Upper lobe of right lung (tissue), 1 donor: ENCODE data around the gene HACD4. TPM values are rescaled to one million over a fixed set of nuclear protein-coding genes. Genes with fewer than 3 reads are reported as not detected.

ENCODE experiments used
- ATAC-seq: fragments of 200-7000 bp; cut with Tn5 transposase; one replicate; pipeline ENCODE4 v1.9.1; 2020; ENCODE audit warnings: mild to moderate bottlenecking, moderate library complexity
- DNase-seq: peaks from one replicate; pipeline ENCODE4 v3.0.0-alpha.2; 2020
- H3K27ac ChIP-seq: fragments of 200-600 bp; one replicate; pipeline ENCODE4 v1.8.0; 2022
- H3K27me3 ChIP-seq: fragments of 200-600 bp; one replicate; pipeline ENCODE4 v1.8.0; 2022; ENCODE audit warnings: mild to moderate bottlenecking
- H3K36me3 ChIP-seq: fragments of 200-600 bp; one replicate; pipeline ENCODE4 v1.8.0; 2022
- H3K4me1 ChIP-seq: fragments of 200-600 bp; one replicate; pipeline ENCODE4 v1.8.0; 2022
- H3K4me3 ChIP-seq: fragments of 200-600 bp; one replicate; pipeline ENCODE4 v1.8.0; 2022; ENCODE audit warnings: mild to moderate bottlenecking
- H3K9me3 ChIP-seq: fragments of 200-600 bp; one replicate; pipeline ENCODE4 v1.8.0; 2022
- intact Hi-C: fragments of 100-400 bp; cut with DNase I; formaldehyde crosslinking; loops from one replicate; pipeline ENCODE4 v1.11.0; 2022
- total RNA-seq: library from RNA; stranded (reverse); fragmentation: NEBNext Ultra II Directional; extraction: Animal tissue kit (Norgen Biotek cat#: 25700); gene quantifications from one replicate; pipeline ENCODE4 v1.2.1, GENCODE V29; 2021
- TF ChIP-seq, protein P1 (sequence below): fragments of 200-600 bp; IDR thresholded peaks from one replicate; pipeline ENCODE4 v1.8.0; 2022; ENCODE audit warnings: antibody characterized with exemption
- donor health status: DM: no; HTN: yes; CAD: no; lungs with severe emphysema.

Gene HACD4
- total RNA-seq, 1 donor from 2014 or later = 10.6 TPM

DNA sequence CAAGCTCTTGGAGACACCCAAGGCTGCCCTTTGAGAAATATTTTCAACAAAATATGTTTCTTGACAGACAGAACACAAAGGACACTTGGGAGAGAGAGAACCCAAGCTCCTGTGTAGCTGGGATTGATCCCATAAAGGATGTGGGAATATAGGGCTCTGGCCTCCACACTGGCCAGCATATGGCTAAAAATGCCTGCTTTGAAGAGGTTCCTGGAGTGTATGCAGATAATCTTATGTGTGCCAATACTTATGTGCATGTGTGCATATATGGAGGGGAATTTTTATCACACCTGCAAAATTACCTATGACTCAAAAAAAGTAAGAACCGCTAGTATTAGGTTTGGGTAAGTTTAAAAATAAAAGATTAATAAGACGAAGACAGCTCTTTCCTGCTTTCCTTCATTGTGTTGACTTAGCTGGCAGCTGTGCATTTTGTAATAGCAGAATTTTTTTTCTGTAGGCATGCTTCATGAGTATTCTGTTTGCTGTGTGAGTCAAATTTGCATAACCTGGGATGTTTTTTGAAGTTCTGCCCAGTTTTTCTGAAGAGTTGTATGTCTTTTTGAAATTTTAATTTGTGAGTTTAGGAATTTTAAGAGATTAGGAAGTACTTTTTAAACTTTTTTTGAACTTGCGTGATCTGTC lies 42.6 kb downstream of the HACD4 start:
- TF ChIP-seq, protein P1, sequence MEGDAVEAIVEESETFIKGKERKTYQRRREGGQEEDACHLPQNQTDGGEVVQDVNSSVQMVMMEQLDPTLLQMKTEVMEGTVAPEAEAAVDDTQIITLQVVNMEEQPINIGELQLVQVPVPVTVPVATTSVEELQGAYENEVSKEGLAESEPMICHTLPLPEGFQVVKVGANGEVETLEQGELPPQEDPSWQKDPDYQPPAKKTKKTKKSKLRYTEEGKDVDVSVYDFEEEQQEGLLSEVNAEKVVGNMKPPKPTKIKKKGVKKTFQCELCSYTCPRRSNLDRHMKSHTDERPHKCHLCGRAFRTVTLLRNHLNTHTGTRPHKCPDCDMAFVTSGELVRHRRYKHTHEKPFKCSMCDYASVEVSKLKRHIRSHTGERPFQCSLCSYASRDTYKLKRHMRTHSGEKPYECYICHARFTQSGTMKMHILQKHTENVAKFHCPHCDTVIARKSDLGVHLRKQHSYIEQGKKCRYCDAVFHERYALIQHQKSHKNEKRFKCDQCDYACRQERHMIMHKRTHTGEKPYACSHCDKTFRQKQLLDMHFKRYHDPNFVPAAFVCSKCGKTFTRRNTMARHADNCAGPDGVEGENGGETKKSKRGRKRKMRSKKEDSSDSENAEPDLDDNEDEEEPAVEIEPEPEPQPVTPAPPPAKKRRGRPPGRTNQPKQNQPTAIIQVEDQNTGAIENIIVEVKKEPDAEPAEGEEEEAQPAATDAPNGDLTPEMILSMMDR = no peak
- Histone ChIP-seq H3K27me3 (no peaks in the 10 kb centered on the region), H3K9me3 (no peaks in the 10 kb centered on the region), H3K36me3 (peaks cover 10% of the 10 kb centered on the region), H3K27ac (no peak overlapping the region), H3K4me1 (peaks cover 21% of the 10 kb centered on the region), H3K4me3 (no peak overlapping the region)
- no peak for DNase-seq
- intact Hi-C loops = no loop called here
- no peak for ATAC-seq

DNA sequence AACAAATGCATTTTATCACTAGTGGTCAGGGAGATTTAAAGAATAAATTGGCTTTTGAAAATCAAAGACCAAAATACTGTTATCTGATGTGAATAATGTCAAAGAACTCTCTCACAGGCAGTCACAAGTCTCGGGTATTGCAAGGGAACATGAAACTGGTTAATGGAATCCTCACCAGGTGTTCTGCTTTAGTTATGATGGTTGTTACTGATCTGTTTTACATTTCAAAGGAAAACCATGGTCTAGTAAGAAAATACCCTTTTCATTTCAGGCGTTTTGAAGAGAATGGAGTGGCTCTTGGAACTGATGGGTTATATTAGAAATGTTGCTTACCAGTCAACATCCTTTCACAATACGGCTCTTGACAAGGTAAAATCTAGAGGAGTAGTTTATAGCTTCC lies 43.4 kb downstream of the HACD4 start:
- Histone ChIP-seq H3K4me1 (peaks cover 21% of the 10 kb centered on the region), H3K36me3 (peaks cover 10% of the 10 kb centered on the region), H3K4me3 (no peak overlapping the region), H3K27me3 (no peaks in the 10 kb centered on the region), H3K27ac (no peak overlapping the region), H3K9me3 (no peaks in the 10 kb centered on the region)
- TF ChIP-seq, protein P1 = no peak
- intact Hi-C loops = no loop called here
- ATAC-seq (no peak), DNase-seq (no peak)

DNA sequence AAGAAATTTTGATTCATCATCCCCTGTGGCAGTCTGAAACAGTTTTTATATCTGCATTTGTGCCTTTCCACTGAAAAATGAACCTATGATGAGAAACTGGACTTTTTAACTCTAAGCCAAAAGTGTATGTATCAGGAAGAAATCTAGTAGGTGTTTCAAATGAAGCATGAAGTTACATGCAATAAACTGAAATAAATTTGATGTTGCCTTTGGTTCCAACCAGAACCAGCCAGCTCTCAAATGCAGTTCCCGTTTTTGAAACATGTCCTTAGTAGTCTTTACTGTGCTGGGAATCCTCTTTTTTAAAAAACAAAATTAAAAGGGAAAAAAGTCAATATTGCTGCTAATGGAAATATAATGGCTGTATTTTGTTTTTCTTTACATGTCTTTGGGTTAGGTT lies 43.9 kb downstream of the HACD4 start:
- TF ChIP-seq, protein P1 = no peak
- no peak overlapping the region for H3K27ac ChIP-seq
- H3K4me1 ChIP-seq = peaks cover 21% of the 10 kb centered on the region
- no peaks in the 10 kb centered on the region for H3K27me3 ChIP-seq
- peaks cover 10% of the 10 kb centered on the region for H3K36me3 ChIP-seq
- no peak overlapping the region for H3K4me3 ChIP-seq
- intact Hi-C loops = no loop called here
- H3K9me3 ChIP-seq = no peaks in the 10 kb centered on the region
- ATAC-seq (no peak), DNase-seq (no peak)

DNA sequence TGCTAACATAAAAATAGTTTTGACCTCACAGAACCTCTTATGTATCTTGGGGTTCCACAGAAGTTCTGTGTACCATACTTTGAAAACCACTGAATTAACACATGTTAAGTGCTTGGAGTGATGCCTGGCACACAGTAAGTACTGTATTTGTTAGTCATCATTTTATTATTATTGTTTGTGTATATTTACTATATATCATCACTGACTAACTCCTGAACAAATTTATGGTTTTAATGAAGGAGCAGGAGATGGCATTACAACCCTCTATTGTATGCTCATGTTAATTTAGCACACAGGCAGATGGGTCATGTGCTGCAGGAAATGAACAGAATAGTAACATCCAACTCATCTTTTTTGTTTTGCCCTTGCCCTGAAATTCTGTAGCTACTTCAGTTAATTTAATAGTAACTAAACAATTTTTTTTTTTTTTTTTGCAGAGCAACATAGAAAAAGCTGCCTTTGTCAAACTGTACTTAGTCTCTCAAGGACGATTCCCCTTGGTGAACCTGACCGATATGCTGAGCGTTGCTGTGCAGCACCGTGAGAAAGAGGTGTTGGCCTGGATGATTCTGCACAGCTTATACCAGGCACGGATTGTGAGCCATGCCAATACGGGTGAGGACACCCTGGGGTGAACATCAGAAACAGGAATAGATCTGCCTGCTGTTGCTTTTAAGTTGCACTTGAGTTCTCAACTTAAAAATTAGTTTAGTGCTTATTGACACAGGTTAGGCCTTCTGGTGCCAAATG lies 45.4 kb downstream of the HACD4 start:
- Histone ChIP-seq H3K4me3 (no peak overlapping the region), H3K9me3 (no peaks in the 10 kb centered on the region), H3K4me1 (peaks cover 32% of the 10 kb centered on the region), H3K27ac (no peak overlapping the region), H3K27me3 (no peaks in the 10 kb centered on the region), H3K36me3 (peaks cover 4% of the 10 kb centered on the region)
- DNase-seq (no peak), ATAC-seq (no peak)
- TF ChIP-seq, protein P1 = no peak
- intact Hi-C loops = no loop called here

DNA sequence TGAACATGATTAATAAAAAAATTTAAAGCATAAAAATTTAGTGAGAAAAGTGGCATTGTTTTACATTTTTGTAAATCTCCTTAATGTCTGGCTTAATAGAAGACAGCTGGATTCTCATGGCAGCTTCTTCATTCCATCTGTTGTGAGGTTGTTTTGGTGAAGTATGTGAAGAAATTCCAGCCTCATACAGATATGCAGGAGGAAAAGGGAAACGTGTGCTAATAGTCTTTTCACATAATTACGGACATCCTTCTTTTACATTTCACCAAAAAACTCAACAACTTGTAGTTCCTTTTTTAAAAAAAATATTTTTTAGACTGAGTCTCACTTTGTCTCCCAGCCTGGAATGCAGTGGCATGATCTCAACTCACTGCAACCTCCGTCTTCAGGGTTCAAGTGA lies 46.9 kb downstream of the HACD4 start:
- Histone ChIP-seq H3K36me3 (no peaks in the 10 kb centered on the region), H3K27me3 (no peaks in the 10 kb centered on the region), H3K27ac (no peak overlapping the region), H3K4me1 (peaks cover 29% of the 10 kb centered on the region), H3K4me3 (no peak overlapping the region), H3K9me3 (no peaks in the 10 kb centered on the region)
- intact Hi-C loops = no loop called here
- TF ChIP-seq, protein P1 = no peak
- peak; percentile 30 for ATAC-seq
- no peak for DNase-seq
